HG03196 (cell line): ENCODE results near the gene DDX24.
"Not testable (repeated sequence)": the region's sequence is repeated elsewhere in the genome, so short reads cannot be mapped to it uniquely, and the experiment has no call there.

Experiments used
- ATAC-seq: cut with Tn5 transposase; IDR thresholded peaks from one replicate; pipeline ENCODE4 v1.9.1; 2021; ENCODE audit not compliant: unreplicated experiment

DDX24 gene

DNA sequence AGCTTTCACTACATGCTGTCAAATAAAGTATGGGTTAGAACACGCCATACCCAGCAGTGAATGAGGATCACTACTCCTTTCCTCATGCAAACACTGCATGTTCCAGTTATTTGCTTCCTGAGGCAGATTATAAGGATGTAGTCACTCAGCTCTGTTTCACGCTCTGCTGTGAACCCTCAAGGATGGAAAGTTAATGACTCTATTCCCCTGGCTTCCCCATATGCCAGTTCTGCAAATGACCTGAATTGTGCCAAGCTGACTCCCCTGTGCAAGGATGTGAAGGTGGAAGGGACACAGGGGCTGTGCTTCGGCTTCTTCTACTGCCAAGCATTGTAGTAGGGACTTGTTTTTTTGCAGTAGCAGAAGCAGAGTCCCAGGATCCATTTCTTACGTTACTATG, 6.9 kb upstream of the DDX24 start:
- no peak for ATAC-seq

DNA sequence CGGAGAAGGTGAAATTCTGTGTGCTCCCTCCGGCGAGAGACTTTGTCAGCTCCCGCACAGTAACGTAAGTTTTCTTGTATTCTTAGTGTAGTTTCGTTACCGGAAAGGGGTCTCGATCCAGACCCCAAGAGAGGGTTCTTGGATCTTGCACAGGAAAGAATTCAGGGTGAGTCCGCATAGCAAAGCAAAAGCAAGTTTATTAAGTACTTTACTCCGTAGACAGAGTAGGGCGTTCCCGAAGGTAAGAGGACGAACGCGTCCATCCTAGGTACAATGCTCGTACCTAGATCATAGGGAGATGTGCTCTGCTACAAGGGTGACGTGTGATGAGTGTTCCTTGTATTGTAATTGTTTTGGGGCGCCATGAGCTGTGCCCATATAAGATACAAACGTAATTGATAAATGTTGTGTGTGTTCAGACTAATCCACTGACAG, 401 bp upstream of the DDX24 start:
- peak; percentile 13 for ATAC-seq

DNA sequence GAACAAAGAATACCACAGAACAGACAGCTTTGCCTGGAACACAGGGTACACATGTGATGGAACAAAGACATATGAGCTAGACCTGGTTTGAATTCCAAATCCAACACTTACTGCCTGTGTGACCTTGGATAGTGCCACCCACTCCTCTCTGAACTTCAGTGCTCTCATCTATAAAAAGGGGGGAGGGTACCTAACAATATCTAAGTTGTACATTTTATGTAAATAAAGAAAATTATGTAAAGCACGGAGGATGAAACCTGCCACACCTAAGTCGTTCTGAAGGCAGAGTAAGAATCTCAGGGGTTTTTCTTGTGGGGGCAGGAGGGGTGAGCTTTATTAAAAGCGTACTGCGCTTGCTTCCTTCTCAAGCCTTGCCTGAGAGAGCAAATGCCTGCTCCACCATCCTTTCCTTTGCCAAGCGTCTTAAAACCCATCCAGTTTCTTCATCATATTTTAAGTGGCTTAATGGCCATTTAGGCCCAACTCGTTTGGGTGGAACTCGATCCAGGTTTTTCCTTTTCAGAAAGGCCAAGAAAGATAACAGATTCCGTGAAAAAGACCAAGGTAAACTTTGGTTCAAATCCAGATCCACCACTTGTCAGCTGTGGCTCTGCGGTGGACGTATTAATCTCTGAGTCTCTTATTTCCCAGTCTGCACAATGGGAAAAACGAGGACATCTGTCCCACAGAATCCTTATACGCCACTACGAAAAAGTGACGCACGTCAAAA, 946 bp downstream of the DDX24 start:
- ATAC-seq, result no peak

DNA sequence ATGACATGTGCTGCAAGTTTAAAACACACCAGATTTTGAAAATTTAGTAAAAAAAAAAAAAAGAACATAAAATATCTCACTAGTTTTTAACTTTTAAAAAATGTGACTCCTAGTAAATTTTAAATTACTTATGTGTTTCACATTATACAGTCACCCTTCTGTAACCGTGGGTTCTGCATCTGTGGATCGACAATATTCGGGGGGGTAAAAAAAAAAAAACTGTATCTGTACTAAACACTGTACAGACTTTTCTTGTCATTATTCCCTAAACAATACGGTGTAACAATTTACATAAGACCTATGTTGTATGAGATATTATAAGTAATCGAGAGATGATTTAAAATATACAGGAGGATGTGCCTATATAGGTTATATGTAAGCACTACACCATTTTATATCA, 3.2 kb downstream of the DDX24 start:
- ATAC-seq, result no peak

DNA sequence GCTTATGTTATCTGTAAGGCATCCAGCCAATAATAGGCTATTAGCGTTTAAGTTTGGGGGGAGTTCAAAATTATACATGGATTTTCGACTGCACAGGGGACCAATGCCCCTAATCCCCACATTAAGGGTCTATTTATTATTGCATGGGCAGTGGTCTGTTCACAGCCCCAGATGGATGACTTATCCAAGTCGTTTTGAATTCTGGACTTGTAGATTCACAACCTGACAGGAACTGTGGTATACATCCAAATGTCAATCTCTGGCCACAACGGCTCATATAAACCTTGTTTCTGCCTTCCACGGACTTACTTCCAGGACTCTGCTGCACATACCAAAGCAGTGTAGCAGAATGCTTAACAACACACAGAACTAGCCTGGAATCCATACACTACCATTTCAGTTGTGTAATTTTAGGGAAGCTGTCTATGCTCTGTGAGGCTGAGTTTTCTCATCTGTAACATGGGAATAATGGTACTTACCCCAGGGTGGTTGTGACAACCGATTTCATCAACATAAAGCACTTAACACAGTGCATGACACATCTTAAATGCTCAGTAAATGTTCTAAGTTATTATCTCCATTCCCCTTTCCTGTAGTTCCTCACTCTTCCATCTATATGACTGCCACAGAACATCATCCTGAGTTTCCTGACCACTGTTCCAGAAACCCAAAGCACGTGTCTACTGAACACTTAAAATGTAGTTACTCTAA, 3.7 kb downstream of the DDX24 start:
- no peak for ATAC-seq

DNA sequence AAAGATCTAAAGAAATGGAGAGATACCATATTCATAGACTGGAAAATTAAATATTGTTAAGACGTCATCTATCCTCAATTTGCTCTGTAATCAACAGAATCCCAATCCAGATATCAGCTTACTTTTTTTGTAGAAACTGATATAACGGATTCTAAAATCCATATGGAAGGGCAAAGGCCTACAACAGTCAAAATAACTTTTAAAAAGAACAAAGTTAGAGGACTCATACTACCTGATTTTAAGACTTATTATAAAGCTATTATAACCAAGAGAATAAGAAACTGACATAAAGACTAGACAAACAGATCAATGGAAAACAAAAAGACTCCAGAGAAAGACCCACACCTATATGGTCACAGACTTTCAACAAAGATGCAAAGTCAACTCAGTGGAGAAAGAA, 6.0 kb downstream of the DDX24 start:
- ATAC-seq, result no peak

DNA sequence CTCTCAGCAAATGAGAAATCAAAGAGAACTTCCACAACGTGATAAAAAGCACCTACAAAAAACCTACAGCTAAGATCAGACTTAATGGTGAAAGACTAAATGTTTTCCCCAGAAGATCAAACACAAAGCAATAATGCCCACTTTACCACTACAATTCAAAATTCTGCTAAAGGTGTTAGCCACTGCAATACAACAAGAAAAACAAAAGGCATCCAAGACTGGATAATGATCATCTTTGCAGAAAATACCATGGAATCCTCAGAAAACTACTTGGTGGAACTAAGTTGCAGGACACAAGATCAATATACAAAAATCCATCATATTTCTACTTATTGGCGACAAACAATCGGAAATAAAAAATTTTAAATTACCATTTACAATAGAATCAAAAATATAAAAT, 6.5 kb downstream of the DDX24 start:
- ATAC-seq, result no peak

DNA sequence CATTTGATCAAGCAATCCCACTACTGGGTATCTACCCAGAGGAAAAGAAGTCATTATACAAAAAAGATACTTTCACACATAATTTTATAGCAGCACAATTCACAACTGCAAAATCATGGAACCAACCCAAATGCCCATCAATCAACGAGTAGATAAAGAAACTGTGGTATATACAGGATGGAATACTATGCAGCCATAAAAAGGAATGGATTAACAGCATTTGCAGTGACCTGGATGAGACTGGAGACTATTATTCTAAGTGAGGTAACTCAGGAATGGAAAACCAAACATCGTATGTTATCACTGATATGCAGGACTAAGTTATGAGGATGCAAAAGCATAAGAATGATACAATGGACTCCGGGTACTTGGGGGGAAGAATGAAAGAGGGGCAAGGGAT, 8.9 kb downstream of the DDX24 start:
- ATAC-seq, result not testable (repeated sequence)

DNA sequence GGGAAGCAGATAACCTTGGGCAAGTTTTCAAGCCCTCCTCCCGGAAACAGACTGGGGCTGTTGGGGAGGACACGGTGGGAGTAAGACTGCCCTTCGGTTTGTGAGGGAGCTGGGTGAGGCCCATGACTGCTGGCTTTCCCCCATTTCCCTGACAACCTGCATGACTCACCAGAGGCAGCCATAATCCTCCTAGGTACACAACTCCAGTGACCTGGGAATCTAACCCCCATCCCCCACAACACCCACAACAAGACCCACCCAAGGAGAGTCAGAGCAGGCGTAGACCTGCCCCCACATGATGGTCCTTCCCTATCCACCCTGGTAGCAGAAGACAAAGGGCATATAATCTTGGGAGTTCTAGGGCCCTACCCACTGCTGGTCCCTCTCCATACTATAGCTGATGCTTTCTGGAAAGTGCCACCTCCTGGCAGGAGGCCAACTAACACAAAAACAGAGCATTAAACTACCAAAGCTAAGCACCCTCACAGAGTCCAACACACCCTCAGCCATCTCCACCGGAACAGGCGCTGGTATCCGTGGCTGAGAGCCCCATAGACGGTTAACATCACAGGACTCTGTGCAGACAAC, 14.8 kb downstream of the DDX24 start:
- ATAC-seq, result no peak

DNA sequence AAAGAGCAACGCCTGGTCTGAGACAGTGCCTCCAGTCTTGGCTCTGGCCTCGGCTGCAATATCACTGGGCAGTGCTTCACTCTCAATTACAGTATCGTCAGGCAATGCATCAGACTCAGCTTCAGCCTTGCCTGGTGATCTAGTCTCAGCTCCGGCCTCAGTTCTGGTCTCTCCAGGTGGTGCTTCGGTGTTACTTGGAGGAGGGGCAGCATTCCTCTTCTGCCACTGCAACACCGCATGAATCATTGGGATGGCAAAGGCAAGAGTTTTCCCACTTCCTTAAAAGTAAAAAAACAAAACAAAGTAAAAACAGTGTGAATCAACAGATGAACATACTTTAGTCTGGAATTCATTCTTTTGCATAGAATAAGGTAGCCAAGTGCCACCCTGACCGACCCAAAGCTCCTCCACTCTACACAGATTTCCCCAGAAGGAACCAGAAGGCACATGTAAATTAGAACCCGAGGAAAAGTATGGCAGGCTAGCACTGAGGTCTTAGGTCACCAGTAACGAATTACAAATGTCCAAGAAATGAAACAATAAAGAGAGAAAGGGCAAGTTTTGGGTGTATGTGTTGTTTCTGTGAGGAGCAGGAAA, 18.6 kb downstream of the DDX24 start:
- no peak for ATAC-seq

DNA sequence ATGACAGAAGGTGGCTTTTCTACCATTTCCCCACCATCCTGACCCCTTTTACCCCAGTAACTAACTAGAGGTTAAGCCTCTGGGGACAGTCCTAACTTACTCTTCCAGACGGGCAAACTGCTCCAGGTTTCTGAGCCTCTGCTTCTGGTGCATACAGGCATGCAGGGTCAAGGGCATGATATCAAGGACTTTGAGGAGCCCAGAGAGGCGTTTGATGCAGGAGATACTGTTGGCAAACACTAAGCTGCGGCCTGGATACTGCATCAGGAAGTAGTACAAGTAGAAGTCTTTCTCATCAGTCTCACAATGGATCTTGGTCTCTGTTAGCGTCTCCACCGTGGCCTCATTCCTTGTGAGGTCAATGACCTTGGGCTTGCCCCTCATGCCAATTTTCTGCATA, 21.0 kb downstream of the DDX24 start:
- no peak for ATAC-seq

DNA sequence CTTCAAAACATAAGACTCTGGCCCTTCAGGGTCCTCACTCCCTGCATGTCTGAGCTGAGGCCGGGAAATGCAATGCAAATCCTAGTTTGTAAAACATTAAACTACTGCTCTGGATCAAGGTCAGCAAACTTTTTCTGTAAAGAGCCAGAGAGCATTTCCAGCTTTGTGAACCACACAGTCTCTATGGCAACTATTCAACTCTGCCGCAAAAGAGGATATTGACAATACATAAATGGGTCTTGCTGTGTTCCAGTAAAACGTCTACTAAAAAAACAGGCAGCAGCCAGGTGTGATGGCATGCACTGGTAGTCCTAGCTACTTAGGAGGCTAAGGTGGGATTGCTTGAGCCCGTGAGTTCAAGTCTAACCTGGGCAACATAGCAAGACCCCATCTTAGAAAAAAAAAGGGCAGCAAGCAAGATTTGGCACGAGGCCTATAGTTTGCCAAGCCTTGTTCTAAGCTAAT, 22.3 kb downstream of the DDX24 start:
- ATAC-seq, result no peak

DNA sequence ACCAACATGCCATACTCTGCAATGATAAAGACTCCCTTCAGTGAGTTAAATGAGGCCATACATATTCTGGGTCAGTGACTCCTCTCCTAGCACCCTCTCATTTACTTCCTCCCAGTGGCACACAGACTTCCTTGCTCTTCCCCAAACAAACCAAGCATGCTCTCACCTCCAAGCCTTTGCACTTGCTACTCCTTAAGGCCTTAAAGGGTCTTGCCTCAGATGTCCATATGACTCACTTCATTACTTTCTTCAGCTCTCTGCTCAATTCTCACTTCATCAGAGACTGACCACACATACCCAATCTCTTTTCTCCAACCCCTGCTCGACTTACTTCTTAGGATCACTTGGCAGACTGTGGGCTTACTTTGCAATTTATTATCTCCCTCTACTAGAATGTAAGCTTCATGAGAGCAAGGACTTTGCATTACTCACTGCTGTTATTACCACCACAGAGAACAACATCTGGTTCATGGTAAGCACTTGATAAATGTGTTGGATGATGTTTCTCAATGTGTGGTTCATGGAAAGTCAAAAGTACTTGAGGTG, 22.8 kb downstream of the DDX24 start:
- ATAC-seq, result no peak

DNA sequence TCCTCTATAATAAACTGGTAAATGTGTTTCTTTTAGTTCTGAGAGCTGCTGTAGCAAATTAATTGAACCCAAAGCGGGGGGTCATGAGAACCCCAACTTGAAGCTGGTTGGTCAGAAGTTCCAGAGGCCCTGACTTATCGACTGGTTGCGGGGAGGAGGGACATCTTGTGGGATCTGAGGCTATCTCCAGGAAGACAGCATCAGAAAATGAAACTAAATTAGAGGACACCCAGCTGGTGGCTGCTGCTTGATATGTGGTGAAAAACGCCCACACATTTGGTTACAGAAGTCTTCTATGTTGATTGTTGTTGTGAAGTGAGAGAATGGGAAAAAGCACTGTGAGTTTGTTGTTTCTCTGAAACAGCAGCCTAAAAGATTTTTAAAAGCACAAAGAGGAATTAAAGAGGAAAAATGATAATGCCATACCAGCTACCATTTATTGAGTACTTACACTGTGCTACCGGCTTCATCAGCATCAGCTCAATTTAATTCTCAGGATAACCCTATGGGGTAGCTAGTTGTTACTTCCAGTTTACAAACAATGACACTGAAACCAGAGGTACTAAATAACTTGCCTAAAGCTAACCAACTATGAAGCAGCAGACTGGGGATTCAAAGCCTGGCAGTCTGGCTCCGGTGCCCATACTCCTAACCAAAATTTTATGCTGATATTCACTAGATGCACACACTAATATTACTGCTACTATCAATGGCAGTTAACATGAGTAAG, 24.3 kb downstream of the DDX24 start:
- ATAC-seq, result peak; percentile 63

DNA sequence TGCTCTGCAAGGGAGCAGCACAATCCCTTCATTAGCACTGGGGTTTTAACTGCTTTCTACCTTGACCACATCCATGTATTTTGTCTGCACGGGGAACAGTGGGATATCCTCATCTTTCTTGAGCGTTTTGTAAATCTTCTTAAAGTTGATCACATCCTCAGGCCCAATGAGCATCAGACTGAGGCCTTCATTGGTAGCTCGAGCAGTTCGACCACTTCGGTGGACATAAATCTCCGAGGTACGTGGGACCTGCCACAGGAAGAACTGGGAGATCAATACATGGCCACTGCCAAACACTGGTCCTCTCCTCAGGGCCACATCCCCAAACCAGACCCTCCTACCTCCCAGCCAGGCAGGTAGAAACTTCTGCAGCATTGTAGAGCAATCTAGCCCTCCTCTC, 26.1 kb downstream of the DDX24 start:
- ATAC-seq, result no peak

DNA sequence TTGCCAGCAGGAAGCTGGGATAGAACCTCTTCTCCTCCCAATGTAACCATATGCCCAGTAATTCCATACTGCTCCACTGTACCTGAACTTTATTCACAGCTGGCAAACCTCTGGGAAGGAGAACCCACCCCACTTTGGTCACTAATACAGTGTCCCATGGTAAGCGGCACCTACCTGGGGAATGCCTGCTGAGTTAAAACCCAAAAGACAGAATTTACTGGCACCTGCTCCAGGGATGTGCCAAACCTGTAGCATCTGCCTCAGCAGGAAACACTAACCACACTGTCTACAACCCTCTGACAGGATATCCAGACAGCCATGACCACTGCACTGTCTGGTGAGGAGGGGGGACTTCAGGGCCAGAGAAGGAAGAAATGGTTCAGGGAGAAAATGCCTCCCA, 26.6 kb downstream of the DDX24 start:
- no peak for ATAC-seq

DNA sequence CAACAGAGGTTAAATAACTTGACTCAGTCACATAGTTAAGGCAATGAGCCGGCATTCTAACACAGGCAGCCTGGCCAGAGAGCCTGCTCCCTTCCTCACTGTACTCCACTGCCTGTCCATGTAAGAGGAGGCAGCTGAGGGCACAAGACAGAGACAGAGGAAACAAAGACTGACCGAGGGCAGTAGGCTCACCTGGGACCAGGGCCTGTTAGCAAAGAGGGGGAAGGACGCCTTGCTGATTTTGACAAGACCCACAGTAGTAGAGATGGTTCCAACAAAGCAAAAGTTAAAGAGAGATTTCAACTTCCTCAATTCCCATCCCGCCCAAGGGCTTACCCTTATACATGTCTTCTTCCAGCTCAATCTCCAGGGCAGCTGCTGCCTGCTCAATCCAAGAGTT, 28.3 kb downstream of the DDX24 start:
- ATAC-seq, result no peak

DNA sequence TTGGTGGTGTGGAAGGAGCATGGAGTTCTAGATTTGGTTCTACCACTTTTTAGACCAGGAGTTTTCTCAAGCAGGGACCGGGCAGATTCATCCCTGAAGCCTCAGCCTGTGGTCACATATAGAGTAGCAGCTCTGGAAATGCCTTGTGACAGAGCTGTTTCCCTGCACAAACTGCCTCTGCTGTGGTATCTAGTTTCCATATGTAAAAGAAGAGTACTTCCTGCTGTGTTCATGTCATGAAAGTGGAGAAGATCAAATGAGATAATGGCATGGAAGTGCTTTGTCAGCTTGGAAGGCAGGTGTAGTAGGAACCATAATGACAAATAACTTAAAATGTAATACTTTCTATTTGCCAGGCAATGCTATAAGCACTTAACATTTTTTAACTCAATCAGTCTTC, 28.8 kb downstream of the DDX24 start:
- no peak for ATAC-seq

DNA sequence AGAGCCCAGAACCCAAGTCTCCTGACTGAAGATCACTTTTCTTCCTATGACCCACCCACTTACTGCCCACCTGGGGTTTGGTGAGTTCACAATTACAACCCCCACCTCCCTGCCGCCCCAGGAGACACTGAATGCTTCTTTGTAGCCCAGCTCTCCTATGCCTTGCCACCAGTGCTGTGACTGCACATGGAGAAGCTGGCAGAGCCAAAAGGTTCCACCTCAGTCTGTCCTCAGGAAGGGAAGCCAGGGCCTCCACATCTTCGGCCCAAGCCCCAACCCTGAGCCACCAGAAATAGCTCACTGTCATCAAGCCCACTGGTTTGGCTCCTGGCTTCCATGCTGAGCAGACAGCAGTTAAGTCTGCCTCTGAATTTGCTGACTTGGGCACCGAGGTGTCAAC, 29.2 kb downstream of the DDX24 start:
- ATAC-seq, result no peak

DNA sequence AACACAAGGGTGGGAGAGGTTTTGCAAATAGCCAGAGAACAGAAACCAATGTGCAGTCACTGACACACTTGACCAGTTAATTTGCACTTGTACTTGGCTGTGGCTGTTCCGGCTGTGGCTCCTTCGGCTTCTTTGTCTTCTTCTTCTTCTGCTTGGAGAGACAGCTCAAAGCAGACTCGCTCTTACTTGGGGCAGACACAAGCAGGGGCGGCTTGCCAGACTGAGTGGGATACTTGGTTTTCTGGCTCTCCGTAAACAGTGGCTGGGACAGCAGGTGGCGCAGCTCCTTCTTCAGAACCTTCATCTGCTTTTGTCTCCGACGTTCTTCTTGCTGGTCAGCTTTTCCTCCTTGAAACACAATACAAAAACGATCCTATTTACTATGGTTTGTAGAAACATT, 29.9 kb downstream of the DDX24 start:
- ATAC-seq, result no peak
